H9 (cell line): ENCODE data around the gene S100A7A. TPM values are rescaled to one million over a fixed set of nuclear protein-coding genes. Genes with fewer than 3 reads are reported as not detected.
A peak's percentile ranks its signal among the peaks of the same experiment; 100 is the strongest.

Source experiments
- DNase-seq: peaks from one replicate; pipeline ENCODE4 v3.0.0-alpha.2; 2017
- H2AFZ ChIP-seq: one replicate; pipeline ENCODE4 v1.6.1; 2013; ENCODE audit warnings: mild to moderate bottlenecking, low read length, control low read depth, moderate library complexity
- H2AK5ac ChIP-seq: 2 replicates; pipeline ENCODE4 v1.6.1; 2013; ENCODE audit warnings: low read length, control low read depth, mixed read lengths; ENCODE audit not compliant: insufficient read length
- H2BK120ac ChIP-seq: one replicate; pipeline ENCODE4 v1.6.1; 2013; ENCODE audit warnings: low read depth, mild to moderate bottlenecking, low read length, control low read depth, inconsistent platforms; ENCODE audit not compliant: poor library complexity, severe bottlenecking
- H2BK12ac ChIP-seq: 2 replicates; pipeline ENCODE4 v1.6.1; 2013; ENCODE audit warnings: low read length, control low read depth, mixed read lengths, low read depth; ENCODE audit not compliant: insufficient read length
- H2BK15ac ChIP-seq: 2 replicates; pipeline ENCODE4 v1.6.1; 2013; ENCODE audit warnings: low read depth, low read length, control low read depth
- H2BK20ac ChIP-seq: one replicate; pipeline ENCODE4 v1.6.1; 2013; ENCODE audit warnings: low read depth, mild to moderate bottlenecking, low read length, control low read depth, inconsistent platforms; ENCODE audit not compliant: poor library complexity, severe bottlenecking
- H2BK5ac ChIP-seq: 2 replicates; pipeline ENCODE4 v1.6.1; 2013; ENCODE audit warnings: low read length, control low read depth, mixed read lengths; ENCODE audit not compliant: insufficient read length
- H3K14ac ChIP-seq: 2 replicates; pipeline ENCODE4 v1.6.1; 2013; ENCODE audit warnings: low read length, control low read depth; ENCODE audit not compliant: insufficient read depth
- H3K18ac ChIP-seq: 2 replicates; pipeline ENCODE4 v1.6.1; 2013; ENCODE audit warnings: low read depth, mild to moderate bottlenecking, mixed read lengths, low read length, control low read depth; ENCODE audit not compliant: insufficient read length
- H3K23ac ChIP-seq: 2 replicates; pipeline ENCODE4 v1.6.1; 2013; ENCODE audit warnings: low read length, control low read depth, mixed read lengths, low read depth; ENCODE audit not compliant: insufficient read length
- H3K23me2 ChIP-seq: 2 replicates; pipeline ENCODE4 v1.6.1; 2013; ENCODE audit warnings: low read depth, mild to moderate bottlenecking, mixed read lengths, low read length, control low read depth; ENCODE audit not compliant: insufficient read length, poor library complexity, severe bottlenecking
- H3K27ac ChIP-seq: 2 replicates; pipeline ENCODE4 v1.5.1; 2013; ENCODE audit warnings: low read length, control low read depth, mixed read lengths, low read depth; ENCODE audit not compliant: insufficient read length
- H3K27me3 ChIP-seq: 2 replicates; pipeline ENCODE4 v1.6.1; 2013; ENCODE audit warnings: low read length, control low read depth, inconsistent platforms; ENCODE audit not compliant: insufficient read depth
- H3K4ac ChIP-seq: 2 replicates; pipeline ENCODE4 v1.6.1; 2013; ENCODE audit warnings: low read depth, mild to moderate bottlenecking, control low read depth, inconsistent platforms, low read length, moderate library complexity
- H3K4me1 ChIP-seq: 2 replicates; pipeline ENCODE4 v1.6.1; 2013; ENCODE audit warnings: low read length, control low read depth, inconsistent platforms; ENCODE audit not compliant: insufficient read depth
- H3K4me2 ChIP-seq: 2 replicates; pipeline ENCODE4 v1.6.1; 2013; ENCODE audit warnings: low read length, control low read depth, mixed read lengths; ENCODE audit not compliant: insufficient read length, insufficient read depth
- H3K56ac ChIP-seq: 2 replicates; pipeline ENCODE4 v1.6.1; 2013; ENCODE audit warnings: low read depth, mild to moderate bottlenecking, mixed read lengths, low read length, control low read depth; ENCODE audit not compliant: insufficient read length
- H3K79me1 ChIP-seq: 2 replicates; pipeline ENCODE4 v1.6.1; 2013; ENCODE audit warnings: low read depth, mild to moderate bottlenecking, moderate library complexity, low read length, control low read depth, inconsistent platforms; ENCODE audit not compliant: insufficient read depth, poor library complexity, severe bottlenecking
- H3K79me2 ChIP-seq: 2 replicates; pipeline ENCODE4 v1.6.1; 2013; ENCODE audit warnings: low read length, control low read depth, inconsistent platforms; ENCODE audit not compliant: insufficient read depth
- H3K9ac ChIP-seq: 2 replicates; pipeline ENCODE4 v1.6.1; 2013; ENCODE audit warnings: low read length, control low read depth, mixed read lengths; ENCODE audit not compliant: insufficient read length; ENCODE audit errors: extremely low read depth
- H3K9me3 ChIP-seq: one replicate; pipeline ENCODE4 v1.6.1; 2013; ENCODE audit warnings: low read depth, low read length, inconsistent platforms; ENCODE audit not compliant: control insufficient read depth
- H3T11ph ChIP-seq: one replicate; pipeline ENCODE4 v1.6.1; 2013; ENCODE audit warnings: mild to moderate bottlenecking, low read length, control low read depth, inconsistent platforms
- H4K20me1 ChIP-seq: one replicate; pipeline ENCODE4 v1.6.1; 2013; ENCODE audit not compliant: control insufficient read depth, insufficient read length, insufficient read depth
- H4K5ac ChIP-seq: 2 replicates; pipeline ENCODE4 v1.6.1; 2013; ENCODE audit warnings: low read depth, mild to moderate bottlenecking, mixed read lengths, low read length, control low read depth; ENCODE audit not compliant: insufficient read length
- H4K8ac ChIP-seq: replicated peaks from 2 replicates; pipeline ENCODE4 v1.6.1; 2013; ENCODE audit warnings: low read length, control low read depth, mixed read lengths, low read depth; ENCODE audit not compliant: insufficient read length
- H4K91ac ChIP-seq: 2 replicates; pipeline ENCODE4 v1.6.1; 2013; ENCODE audit warnings: low read depth, mild to moderate bottlenecking, moderate library complexity, mixed read lengths, low read length, control low read depth; ENCODE audit not compliant: insufficient read length
- H3K27ac Mint-ChIP-seq, 3 experiments: 2 replicates in 2 of 3; 3 replicates in 1 of 3; pipeline ENCODE4 v1.8.0; 2020 to 2021; ENCODE audit warnings: mixed read lengths in 3 of 3, mild to moderate bottlenecking in 1 of 3, moderate library complexity in 1 of 3
- H3K27me3 Mint-ChIP-seq: 2 replicates; pipeline ENCODE4 v1.8.0; 2021; ENCODE audit warnings: low read depth, mild to moderate bottlenecking, moderate library complexity, mixed read lengths
- H3K36me3 Mint-ChIP-seq, 3 experiments: 2 replicates in 2 of 3; 3 replicates in 1 of 3; pipeline ENCODE4 v1.8.0; 2020 to 2021; ENCODE audit warnings: low read depth in 3 of 3, mixed read lengths in 3 of 3; ENCODE audit not compliant: insufficient read depth in 1 of 3
- H3K4me1 Mint-ChIP-seq, 2 experiments: 2 replicates each; pipeline ENCODE4 v1.8.0; 2020; ENCODE audit warnings: mixed read lengths in 2 of 2
- H3K4me3 Mint-ChIP-seq, 2 experiments: 2 replicates in 1 of 2; 3 replicates in 1 of 2; pipeline ENCODE4 v1.8.0; 2020 to 2021; ENCODE audit warnings: mild to moderate bottlenecking in 2 of 2, mixed read lengths in 2 of 2, moderate library complexity in 1 of 2
- H3K9me3 Mint-ChIP-seq, 2 experiments: 2 replicates in 1 of 2; 3 replicates in 1 of 2; pipeline ENCODE4 v1.8.0; 2020; ENCODE audit warnings: mild to moderate bottlenecking in 2 of 2, mixed read lengths in 2 of 2, moderate library complexity in 1 of 2
- WGBS: extraction: QIAGEN DNeasy Blood & Tissue Kit; methylation state at CpG from one replicate; pipeline ENCODE4 v1.1.7; 2013; ENCODE audit warnings: missing lambda C conversion rate, low lambda C conversion rate, mixed read lengths; ENCODE audit not compliant: insufficient read length; ENCODE audit errors: extremely low coverage; 5-methylcytosine and 5-hydroxymethylcytosine counted together
- total RNA-seq: library from RNA; stranded (reverse); gene quantifications from 2 replicates; pipeline ENCODE4 v1.2.1, GENCODE V29; 2021
- TF ChIP-seq, protein P1 (sequence below): fragments of 200-600 bp; sonication (generic); conservative IDR thresholded peaks from 3 replicates; pipeline ENCODE4 v1.8.0; 2021; ENCODE audit warnings: antibody characterized with exemption, mild to moderate bottlenecking

S100A7A gene
- total RNA-seq, 1 experiment from 2014 or later, result not detected

DNA sequence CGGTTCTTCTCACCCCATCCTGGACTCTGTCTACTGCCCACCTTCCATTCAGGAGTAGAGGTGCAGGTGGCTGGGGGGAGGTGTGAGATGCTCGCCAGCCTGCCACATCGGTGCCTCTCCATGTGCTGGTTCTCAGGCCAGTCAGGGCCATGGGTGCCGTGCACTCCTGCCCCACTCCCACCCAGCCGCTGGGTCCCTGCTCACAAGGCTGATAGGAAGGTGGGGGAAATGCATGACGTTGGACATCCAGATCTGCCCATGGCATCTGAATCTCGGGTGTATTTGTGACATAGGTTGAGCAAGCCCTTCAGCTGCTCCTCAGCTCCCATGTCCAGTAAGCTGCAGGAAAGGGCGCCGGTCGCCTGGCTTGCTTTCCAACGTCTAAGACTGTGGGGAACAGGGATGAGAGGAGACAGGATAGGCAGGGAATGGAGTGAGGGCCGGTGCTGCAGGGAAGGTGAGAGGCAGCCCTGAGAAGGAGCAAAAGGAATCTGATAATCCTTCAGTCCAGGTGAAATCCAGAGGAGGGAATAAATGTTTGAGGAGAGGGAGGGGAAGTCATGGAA, 11.8 kb downstream of the S100A7A start:
- Mint-ChIP-seq H3K9me3 (peaks cover 0 to 3% of the 10 kb centered on the region in 2 experiments; a peak in 1 of 5 replicates), H3K27ac (no peak overlapping the region; a peak in 1 of 7 replicates), H3K4me1 (no peaks in the 10 kb centered on the region), H3K27me3 (peaks cover 13% of the 10 kb centered on the region), H3K36me3 (no peaks in the 10 kb centered on the region), H3K4me3 (no peak overlapping the region; a peak in 1 of 5 replicates)
- H3K4ac ChIP-seq, result no peak overlapping the region
- no peak overlapping the region for H2BK120ac ChIP-seq
- H3K9ac ChIP-seq, result no peak overlapping the region
- no peak overlapping the region for H3K4me2 ChIP-seq
- no CpG with 5 or more reads among the region's 12 CpGs for WGBS
- no peak overlapping the region for H2AK5ac ChIP-seq
- no peaks in the 10 kb centered on the region for H3K79me2 ChIP-seq
- no peaks in the 10 kb centered on the region for H3K4me1 ChIP-seq
- no peaks in the 10 kb centered on the region; the same call in 1 of the 2 replicates for H3K27me3 ChIP-seq
- H2BK15ac ChIP-seq, result no peak overlapping the region
- H4K8ac ChIP-seq, result no peak overlapping the region
- no peak overlapping the region for H4K91ac ChIP-seq
- H3K56ac ChIP-seq, result no peak overlapping the region
- H3T11ph ChIP-seq, result no peak overlapping the region
- H3K23ac ChIP-seq, result no peak overlapping the region
- H4K5ac ChIP-seq, result no peak overlapping the region
- H3K79me1 ChIP-seq, result no peaks in the 10 kb centered on the region
- H2BK5ac ChIP-seq, result no peak overlapping the region
- H3K27ac ChIP-seq, result no peak overlapping the region
- H2AFZ ChIP-seq, result no peak overlapping the region
- H3K18ac ChIP-seq, result no peak overlapping the region
- no peaks in the 10 kb centered on the region for H3K23me2 ChIP-seq
- no peak overlapping the region for H2BK20ac ChIP-seq
- no peaks in the 10 kb centered on the region for H4K20me1 ChIP-seq
- H3K14ac ChIP-seq, result no peak overlapping the region
- no peaks in the 10 kb centered on the region for H3K9me3 ChIP-seq
- H2BK12ac ChIP-seq, result no peak overlapping the region
- TF ChIP-seq, protein P1, sequence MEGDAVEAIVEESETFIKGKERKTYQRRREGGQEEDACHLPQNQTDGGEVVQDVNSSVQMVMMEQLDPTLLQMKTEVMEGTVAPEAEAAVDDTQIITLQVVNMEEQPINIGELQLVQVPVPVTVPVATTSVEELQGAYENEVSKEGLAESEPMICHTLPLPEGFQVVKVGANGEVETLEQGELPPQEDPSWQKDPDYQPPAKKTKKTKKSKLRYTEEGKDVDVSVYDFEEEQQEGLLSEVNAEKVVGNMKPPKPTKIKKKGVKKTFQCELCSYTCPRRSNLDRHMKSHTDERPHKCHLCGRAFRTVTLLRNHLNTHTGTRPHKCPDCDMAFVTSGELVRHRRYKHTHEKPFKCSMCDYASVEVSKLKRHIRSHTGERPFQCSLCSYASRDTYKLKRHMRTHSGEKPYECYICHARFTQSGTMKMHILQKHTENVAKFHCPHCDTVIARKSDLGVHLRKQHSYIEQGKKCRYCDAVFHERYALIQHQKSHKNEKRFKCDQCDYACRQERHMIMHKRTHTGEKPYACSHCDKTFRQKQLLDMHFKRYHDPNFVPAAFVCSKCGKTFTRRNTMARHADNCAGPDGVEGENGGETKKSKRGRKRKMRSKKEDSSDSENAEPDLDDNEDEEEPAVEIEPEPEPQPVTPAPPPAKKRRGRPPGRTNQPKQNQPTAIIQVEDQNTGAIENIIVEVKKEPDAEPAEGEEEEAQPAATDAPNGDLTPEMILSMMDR, result no peak
- DNase-seq, result peak; percentile 12
